Stimulated activated CD4-positive, alpha-beta T cell treated with anti-CD3 and anti-CD28 coated beads, Interleukin-1b, Interleukin-23, amount 100 ng/mL, for 48 hours (primary cell): ENCODE data around the gene COL1A1.
A peak's percentile ranks its signal among the peaks of the same experiment; 100 is the strongest.

Experiments used
- DNase-seq: peaks from one replicate; pipeline ENCODE4 v3.0.0-alpha.2; 2020

Gene COL1A1

GRCh38 chr17:50199803-50200456, 1.5 kb downstream of the COL1A1 start:
- peak; percentile 65 for DNase-seq

- DNase-seq, result no peak
Measured at GRCh38 chr17:50199211-50199802, 2.1 kb downstream of the COL1A1 start.

GRCh38 chr17:50198026-50198669, 3.3 kb downstream of the COL1A1 start:
- peak; percentile 57 for DNase-seq

- DNase-seq, result no peak
Measured at GRCh38 chr17:50196826-50197225, 4.6 kb downstream of the COL1A1 start.

- DNase-seq, result no peak
Measured at GRCh38 chr17:50196036-50196435, 5.4 kb downstream of the COL1A1 start.

GRCh38 chr17:50194934-50195865, 6.2 kb downstream of the COL1A1 start:
- DNase-seq, result no peak

- DNase-seq, result no peak
Measured at GRCh38 chr17:50194140-50194933, 7.1 kb downstream of the COL1A1 start.

- no peak for DNase-seq
Measured at GRCh38 chr17:50192618-50193291, 8.7 kb downstream of the COL1A1 start.

GRCh38 chr17:50192144-50192617, 9.2 kb downstream of the COL1A1 start:
- DNase-seq, result no peak

- DNase-seq, result no peak
Measured at GRCh38 chr17:50191359-50192143, 9.9 kb downstream of the COL1A1 start.

GRCh38 chr17:50190603-50191358, 10.7 kb downstream of the COL1A1 start:
- no peak for DNase-seq

GRCh38 chr17:50190293-50190602, 11.2 kb downstream of the COL1A1 start:
- no peak for DNase-seq

- DNase-seq, result no peak
Measured at GRCh38 chr17:50189550-50190292, 11.7 kb downstream of the COL1A1 start.

- no peak for DNase-seq
Measured at GRCh38 chr17:50188921-50189549, 12.4 kb downstream of the COL1A1 start.

GRCh38 chr17:50188531-50188920, 12.9 kb downstream of the COL1A1 start:
- DNase-seq, result no peak

- no peak for DNase-seq
Measured at GRCh38 chr17:50187751-50188530, 13.5 kb downstream of the COL1A1 start.

GRCh38 chr17:50187394-50187725, 14.1 kb downstream of the COL1A1 start:
- no peak for DNase-seq

GRCh38 chr17:50186661-50187393, 14.6 kb downstream of the COL1A1 start:
- DNase-seq, result no peak
